Measurements from ENCODE around the gene HMX3.

Gene HMX3

DNA sequence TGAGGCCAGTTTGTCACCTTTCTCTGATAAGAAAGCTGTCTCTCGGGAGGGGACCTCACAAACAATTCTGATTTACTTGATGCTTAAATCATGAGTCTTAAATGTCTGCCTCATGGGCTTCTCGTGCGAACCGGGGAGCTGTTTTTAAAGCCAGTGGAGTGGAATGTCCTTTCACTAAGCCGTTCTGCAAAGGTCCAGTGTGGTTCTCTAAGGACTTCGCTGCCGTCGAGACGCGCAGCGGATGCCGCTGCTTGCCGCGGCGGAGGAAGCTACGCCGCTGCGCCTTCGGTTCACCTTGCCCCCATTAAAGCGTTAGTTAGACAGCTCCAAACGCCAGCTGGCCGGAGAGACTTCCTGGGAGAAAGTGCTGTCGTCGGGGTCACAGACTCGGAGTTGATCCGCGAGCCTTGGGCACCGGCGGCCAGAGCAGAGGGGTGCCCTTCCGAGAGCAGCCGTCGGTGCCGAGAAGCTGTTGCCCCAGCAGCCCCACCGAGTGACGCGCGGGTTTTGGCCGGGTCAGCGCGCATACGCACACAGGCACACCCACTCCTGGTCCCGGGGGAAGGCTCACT, 1.3 kb upstream of the HMX3 start:
- no peak for DNase-seq (ENCODE audit: low read depth)

DNA sequence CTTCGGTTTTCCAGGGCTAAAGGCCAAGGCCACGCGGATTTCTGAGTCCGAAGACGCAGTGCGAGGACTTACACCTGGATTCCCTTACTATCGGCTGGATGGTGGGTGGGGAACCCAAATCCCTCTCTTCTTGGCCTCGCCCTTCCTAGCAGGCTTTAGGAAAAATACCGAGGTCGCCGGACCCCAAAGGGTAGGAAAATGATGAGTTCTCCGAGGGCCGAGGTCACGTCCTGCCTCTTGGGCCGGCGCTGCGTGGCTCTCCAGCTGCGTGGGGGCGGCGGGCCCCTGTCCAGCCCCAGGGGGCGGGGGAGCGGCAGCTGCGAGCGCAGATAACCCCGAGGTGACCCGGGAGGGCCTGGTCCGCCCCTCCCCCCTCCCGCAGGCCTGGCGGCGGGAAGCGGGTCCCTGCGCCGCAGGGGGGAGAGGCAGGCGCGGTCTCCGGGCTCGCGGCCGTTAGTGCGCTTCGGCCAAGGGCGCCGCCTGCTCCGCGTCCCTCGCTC, 805 bp upstream of the HMX3 start:
- DNase-seq (ENCODE audit: low read depth), result no peak

DNA sequence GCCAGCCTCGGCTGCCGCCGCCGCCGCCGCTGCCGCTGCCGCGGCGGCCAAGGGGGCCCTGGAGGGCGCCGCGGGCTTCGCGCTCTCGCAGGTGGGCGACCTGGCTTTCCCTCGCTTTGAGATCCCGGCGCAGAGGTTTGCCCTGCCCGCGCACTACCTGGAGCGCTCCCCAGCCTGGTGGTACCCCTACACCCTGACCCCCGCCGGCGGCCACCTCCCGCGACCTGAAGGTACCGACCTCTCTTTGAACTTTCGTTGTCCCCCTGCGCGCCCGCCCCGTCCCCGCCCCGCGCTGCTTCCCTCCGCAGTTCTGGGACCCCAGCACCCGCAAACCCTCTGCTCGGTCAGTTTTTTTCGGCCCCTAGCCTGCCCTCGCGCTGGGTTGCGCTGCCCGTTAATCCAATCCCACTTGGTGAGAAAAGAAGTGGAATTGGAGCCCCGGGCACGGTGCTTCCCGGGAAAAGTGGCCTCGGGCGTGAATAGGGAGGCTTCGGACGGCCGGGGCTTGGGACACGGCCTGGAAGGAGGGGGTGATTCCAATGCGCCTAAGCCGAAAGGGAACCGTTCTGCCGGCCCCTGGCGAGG, 543 bp downstream of the HMX3 start:
- DNase-seq (ENCODE audit: low read depth), result no peak

DNA sequence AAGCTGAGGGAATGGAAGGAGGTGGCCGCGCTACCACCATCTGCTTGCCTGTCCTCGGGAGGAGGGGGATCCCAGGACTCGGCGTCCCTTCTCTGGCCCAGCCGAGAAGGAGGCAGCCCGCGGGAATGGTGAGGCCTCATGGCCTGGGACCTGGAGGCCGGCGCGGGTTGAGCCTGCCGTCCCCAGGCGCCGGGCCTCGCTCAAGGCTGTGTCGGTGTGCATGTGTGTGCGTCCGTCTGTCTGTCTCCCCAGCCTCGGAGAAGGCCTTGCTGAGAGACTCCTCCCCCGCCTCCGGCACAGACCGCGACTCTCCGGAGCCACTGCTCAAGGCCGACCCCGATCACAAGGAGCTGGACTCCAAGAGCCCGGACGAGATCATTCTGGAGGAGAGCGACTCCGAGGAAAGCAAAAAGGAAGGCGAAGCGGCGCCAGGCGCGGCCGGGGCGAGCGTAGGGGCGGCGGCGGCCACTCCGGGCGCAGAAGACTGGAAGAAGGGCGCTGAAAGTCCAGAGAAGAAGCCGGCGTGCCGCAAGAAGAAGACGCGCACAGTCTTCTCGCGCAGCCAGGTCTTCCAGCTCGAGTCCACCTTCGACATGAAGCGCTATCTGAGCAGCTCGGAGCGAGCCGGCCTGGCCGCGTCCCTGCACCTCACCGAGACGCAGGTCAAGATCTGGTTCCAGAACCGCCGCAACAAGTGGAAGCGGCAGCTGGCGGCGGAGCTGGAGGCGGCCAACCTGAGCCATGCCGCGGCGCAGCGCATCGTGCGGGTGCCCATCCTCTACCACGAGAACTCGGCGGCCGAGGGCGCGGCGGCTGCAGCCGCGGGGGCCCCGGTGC, 1.3 kb downstream of the HMX3 start:
- no peak for DNase-seq (ENCODE audit: low read depth)

DNA sequence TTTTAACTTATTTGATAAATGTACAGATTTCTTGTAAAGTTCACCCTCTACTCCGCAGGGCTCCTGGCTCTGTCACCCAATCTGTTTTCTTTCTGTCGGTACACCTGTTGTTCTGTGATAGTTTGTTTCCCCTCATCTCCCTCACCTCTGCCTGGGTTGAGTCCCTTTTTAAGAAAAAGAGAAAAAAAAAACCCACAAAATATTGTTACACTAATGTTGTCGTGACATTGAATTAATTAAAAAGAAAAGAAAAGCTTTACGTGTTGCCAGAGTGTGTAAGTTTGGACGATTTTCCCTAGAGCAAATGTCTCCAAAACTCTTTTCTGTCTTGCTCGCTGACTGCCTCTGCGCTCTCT, 3.4 kb downstream of the HMX3 start:
- no peak for DNase-seq (ENCODE audit: low read depth)

DNA sequence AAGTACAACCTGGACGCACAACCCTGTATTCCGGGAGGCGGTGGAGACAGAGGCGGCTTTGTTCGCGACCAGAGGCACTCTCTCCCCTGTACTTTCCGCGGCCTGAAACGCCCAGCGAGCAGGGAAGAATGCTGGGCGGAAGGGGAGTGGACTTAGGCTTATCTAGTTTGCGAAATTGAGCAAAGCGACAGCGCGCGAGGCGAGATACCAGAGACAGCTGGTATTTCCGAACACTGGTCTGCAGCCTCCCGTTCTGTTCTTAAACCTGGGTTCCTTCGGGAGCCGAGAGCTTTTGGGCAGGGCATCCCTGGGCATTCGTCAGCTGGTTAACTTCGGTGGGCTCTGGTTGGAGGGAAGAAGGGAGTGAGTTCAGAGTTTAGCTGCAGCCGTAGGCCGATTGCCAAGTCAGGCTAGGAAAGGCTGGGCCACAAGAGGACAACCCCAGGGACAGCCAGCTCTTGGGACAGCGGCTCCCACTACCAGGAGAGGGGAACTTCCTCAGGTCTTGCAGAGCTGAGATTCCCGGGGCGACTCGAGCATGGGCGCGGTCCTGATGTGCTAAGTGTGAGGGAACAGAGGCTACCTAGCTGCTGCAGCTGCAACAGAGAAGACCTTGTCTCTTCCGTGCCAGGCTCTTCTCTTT, 3.9 kb downstream of the HMX3 start:
- DNase-seq (ENCODE audit: low read depth), result no peak

DNA sequence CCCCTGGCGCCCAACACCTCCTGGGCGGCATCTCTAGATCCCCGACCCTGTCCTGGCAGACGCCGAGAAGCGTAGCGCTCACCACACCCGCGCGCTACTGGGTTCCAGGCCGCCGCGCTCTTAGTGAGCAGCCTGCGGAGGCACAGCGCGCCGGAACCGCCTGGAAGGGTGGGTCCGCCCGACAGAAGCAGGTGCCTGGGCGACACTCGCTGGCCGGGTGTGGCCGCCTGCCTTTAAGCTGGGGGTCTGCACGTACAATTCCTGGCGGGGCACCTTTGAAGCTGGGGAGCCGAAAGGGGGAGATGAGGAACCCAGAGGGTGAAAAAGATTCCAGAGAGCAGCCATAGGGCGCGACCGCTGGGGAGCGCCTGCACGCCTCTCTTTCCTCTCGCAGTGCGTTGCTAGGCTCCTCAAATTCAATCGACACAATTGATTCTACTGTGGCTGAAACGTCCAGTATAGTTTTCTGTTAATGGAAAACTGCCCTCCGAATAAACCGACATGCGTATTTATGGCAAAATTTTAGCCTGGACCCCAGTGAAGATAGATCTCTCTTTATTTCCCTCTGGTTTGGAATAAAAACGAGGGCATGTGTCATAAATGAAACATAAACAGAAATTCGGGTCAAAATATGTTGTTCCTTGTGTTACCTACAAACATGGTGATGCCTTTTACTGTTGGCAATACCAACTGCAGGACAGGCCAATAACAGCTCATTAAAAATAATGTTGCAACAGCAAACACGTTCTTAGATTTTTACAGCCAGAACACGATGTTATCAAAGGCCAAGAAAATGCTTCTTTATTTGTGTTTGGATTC, 4.6 kb downstream of the HMX3 start:
- no peak for DNase-seq (ENCODE audit: low read depth)

DNA sequence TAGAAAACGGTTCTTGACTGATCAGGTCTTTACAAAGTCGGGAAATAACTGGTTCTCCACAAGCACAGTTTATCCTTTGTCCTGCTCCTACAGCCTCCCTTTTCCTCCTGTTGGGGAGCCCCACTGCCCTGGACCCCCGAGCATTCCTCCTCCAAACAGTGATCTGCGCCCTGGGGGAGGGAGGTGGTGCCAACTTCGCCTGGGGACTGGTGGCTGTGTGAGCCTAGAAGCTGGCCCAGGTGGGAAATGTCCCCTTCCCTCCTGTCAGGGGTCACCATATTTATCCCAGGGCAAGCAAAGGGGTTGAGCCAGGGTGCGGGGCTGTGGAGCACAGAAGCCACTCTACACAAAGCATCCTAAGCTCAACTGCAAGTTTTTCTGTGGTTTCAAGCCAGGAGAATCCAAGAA, 5.2 kb downstream of the HMX3 start:
- DNase-seq (ENCODE audit: low read depth), result no peak

DNA sequence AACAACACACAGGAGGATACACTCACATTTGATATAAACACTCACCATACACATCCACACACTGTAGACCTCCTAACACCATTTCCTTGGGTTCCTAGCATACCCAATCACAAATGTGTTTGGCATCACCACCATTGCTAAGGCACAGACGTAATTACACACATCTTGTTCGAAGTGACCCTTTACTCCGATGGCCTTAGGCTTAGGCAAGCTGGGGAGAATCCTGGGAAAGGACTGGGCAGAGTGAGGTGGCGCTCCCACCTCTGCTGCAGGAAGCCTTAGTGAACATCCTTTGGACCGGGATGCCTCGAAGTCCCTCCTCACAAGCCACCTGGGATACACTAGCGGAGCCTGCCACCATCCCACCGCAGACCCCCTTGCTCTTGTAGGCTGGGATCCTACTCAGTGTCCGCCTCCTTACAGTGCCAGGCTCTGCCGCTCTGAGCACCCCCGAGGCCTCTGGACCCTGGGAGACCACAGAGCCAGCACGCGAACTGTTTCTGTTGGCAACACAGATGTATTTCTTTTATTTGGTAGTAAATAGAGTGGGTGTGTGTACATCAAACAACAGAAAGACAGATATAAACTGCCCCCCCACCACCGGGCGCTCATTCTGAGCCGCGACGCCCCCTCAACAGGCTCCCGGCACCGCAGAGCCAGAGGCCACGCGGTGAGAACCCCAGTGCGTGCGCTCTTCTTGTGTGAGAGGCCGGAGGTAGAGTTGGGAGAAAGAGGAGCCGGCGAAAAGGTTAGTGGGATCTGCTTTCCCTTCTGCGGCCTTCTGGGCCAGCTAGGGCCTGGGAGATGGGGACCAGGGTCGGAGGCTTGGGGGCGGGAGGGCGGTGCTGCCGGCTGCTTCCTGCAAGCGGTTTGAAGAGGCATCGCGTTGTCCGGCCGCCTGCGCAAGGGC, 6.3 kb downstream of the HMX3 start:
- DNase-seq (ENCODE audit: low read depth), result no peak

DNA sequence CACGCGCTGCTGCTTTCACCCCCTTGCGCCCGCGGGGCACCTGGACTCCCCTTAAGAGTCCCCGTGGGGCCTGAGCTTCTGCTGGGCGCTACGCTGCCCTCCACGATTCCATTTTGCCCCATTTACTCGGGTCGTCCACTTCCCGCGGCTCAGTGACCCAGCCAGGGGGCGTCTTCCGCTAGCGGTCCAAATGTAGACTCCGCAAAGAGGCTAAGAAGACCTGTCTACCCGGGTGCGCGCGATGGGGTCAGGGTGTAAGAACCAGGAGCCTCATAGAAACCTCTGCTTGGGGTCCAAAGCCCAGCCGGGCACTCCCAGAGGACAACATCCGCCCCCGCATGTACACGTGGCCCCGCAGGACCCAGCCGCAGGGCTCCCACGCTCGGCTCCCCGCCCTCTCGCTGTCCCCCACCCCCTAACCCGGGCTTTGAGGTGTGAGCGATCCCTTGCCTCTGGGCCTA, 7.0 kb downstream of the HMX3 start:
- no peak for DNase-seq (ENCODE audit: low read depth)

DNA sequence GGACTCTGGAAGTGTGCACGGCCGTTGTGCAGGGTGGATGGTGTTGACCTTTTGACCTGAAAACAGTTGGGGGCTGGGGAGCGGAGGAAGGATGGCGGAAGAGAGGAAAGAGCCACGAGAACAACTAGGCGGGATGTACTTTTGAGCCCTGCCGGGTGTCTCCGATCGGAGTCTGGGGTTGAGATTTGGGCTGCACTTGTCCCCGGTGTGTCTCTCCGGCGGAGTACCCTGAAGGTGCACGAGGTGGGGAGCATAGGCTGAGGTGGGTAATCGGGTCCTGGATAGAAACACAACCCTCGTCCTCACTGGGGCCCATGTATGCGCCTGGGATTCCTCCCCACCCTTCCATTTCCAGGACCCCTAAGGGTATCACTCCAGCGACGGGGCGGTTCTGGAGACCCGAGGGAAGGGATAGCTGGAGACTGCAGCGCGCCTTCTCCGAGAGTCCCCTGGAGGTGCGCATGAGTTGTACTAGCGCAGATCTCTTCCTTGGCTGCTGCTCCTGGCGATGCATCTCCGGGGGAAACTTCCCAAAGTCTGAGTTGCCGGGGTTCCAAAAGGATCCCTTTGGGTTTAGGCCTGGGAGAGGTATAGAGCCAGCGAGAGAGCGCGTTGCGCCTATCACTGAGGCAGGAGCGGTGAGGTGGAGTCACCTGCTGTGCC, 7.5 kb downstream of the HMX3 start:
- DNase-seq (ENCODE audit: low read depth), result no peak

DNA sequence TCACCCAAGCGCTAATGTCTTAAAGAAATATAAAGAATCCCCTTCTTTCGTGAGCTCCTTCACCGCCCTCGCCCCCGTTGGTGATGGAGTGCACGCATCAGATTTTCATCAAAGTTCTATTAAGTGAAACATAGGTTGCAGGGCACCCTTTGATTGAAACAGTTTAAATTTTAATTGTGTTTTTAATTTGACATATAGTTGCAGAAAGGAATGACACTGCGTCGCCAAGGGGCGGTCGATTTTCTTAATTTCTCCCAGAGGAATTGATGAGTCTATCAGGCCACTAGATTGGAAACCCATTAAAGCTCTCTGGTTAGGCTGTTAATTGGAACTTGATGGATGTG, 8.0 kb downstream of the HMX3 start:
- no peak for DNase-seq (ENCODE audit: low read depth)

DNA sequence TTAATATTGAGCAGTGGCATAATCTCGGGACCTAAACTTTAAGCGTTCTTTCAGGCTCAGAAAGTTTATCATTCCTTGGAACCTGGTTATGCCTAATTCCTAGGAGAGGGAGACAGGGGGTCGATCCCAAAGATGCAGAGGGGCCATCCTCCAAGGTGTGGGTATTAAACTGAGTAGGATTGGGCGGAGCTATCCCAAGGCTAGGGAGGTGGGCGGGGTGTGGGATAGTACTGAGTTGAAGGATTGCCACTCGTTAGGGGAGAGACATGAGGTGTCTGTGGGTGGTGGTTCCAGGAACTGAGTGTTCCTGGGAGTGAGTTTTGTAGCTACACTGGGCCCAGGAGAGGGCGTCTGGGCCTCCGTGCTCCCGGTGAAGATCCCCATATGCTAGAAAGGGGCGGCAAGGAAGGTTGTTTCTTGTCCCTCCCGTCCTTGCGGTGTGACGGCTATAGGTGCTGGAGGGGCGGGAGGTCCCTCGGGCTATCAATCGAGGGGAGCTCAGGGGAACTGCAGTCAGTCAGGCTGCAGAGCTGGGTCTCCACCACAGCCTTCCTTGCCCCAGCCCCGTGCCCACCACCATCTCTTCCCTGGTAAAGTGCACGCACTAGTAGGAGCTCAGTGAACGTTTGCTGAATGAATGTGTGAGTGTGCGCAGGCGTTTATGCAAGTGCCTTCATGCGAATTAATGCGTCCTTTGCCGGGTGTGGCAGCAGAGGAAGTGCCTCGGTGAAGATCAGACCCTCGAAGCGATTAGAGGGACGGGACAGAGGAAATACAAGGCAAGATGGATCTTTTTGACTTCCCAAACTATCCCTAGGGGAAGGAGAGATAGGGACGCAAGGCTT, 9.1 kb downstream of the HMX3 start:
- no peak for DNase-seq (ENCODE audit: low read depth)

DNA sequence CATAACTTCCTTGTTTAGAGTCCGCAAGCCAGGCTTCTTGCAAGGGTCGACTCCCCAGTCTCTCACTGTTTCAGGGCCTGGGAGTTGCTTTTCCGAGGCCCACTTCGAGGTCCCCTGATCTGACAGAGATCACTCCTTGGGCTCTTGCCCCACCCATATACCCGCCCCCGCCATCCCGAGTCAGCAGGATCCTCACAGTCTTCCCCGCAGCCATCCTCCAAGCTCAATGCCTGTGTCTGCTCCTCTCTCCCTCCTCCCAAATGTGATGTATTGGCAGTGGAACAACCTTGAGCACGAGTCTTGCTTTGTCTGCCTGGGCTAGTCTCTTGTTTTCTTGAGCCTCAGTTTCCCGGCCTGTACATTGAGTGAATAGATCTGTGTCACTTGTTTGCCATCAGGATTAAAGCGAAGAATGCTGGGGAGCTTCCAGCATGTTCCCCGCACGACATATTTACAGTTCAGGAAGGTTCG, 9.8 kb downstream of the HMX3 start:
- DNase-seq (ENCODE audit: low read depth), result no peak

DNA sequence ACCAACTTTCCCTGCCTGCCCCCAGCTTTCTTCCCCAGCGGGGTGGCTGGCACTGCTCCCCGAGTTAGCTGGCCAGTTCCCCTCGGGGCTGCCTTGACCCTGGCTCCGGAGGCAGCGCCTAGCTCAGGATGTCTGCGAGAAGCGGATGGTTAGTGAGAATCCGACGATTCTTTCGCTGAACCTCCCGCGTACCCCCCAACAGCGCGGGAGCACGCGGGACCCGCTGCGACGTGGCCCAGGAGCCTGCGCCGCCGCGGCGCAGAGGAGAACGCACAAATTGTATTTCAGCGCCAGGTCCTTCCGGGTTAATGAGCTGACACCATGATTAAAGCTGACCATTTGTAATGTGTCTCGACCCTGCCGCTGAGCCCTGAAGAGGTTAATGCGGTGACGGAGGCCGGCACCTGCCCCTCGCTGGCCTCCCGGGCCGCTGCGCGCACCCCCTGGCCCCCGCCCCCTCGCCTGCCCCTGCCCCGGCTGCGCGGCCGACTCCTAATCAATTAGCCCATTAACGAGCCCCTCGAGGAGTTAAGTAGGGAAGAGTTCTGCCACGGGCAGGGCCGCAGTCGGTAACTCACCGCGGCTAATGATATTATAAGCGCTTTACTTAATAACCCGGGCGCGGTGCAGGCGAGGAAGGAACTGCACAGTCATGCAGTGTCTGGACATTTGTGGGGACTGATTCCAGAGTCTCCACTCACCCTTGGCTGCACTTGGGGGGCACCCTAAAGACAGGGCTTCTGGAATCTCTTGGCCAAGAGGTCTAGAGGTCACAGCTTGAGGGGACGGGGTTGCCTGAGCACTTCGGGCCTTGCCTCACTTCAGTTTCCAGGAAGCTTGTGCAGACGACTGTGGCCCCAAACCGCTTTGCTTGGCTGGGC, 10.5 kb downstream of the HMX3 start:
- no peak for DNase-seq (ENCODE audit: low read depth)

DNA sequence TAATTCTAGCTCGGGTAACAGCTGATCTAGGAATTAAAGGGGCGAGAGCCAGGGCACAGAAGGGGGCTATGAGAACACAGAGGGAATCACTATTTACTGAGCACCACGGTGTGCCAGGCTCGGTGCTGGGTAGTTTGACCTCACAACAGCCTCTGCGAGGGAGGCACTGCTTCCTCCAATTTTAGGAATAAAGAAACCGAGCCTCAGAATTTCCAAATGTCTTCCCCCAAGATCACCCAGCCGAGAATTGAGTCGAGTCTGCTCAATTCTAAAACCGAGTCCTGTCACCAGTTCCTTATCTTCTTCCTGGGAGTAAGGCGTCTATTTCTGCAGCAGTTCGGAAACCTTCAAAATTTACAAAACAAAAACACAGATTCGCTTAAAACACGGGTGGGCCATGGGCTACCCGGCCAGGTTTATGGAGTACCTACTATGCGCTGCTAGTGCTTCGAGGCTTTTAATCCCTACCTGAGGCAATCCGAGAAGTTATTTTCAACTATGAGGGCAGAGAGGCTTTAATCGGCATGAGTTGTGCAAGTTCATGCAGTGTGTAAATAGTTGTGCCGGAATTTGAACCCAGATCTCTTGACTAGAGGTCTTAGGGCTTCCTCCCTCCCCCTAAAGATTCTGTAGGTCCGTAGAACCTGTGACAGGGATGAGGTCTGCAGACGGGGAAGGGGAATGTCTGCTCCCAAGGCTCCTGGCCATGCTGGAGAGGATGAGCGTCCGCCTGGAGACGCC, 11.3 kb downstream of the HMX3 start:
- DNase-seq (ENCODE audit: low read depth), result no peak

DNA sequence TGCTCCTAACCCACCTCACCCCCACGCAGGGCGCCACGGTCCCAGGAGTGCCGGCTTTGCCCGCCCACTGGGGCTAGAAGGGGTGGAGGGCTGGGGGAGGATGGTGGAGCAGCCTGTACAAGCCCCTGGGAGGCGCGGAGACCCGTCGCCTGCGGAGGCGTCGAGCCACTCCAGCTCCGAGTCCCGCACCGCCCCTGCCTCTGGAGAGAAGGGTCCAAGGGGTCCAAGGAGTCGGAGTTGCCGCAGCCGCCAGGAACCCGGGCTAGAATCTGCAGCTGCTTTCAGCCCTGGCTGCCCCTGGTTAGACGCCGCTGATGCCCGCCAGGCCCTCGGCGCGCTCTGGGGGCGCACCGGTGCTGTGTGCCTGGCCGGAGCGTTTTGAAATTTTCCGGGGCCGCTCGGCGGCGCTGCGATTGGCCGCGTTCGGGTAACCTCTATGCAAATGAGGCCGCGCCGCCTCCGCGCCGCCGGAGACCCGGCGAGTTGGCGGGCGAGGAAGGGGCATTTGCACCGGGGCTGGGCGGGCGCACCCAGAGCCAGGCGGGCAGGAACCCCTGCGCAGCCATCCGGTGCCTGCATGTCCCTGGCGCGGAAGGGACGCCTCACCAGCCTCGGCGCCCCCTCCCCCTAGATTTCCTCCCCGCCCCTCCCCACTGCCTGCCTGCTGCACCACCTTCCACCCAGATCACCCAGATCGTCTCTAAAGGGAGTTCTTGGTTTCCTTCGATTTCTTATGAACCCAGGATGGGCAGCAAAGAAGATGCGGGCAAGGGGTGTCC, 12.1 kb downstream of the HMX3 start, which contains the start of gene HMX2:
HMX2 (plus strand) TSS at position 502 of the 779 bp plus-strand sequence; CDS start at position 745, 243 bp downstream.
- DNase-seq (ENCODE audit: low read depth), result no peak
